GM19238 (cell line): ENCODE data around the gene ST6GALNAC5.

Experiments used
- DNase-seq: peaks from one replicate; pipeline ENCODE4 v3.0.0; 2011; ENCODE audit warnings: low spot score; ENCODE audit not compliant: insufficient read length

The ST6GALNAC5 gene

GRCh38 chr1:77007675-77008074, 140.4 kb downstream of the ST6GALNAC5 start:
- no peak for DNase-seq

GRCh38 chr1:77010937-77011336, 143.7 kb downstream of the ST6GALNAC5 start:
- no peak for DNase-seq

GRCh38 chr1:77012066-77012465, 144.8 kb downstream of the ST6GALNAC5 start:
- no peak for DNase-seq

- DNase-seq: no peak
Observed at GRCh38 chr1:77014073-77014788, 147.0 kb downstream of the ST6GALNAC5 start.

- no peak for DNase-seq
Observed at GRCh38 chr1:77015748-77016341, 148.6 kb downstream of the ST6GALNAC5 start.

- no peak for DNase-seq
Observed at GRCh38 chr1:77016386-77016985, 149.2 kb downstream of the ST6GALNAC5 start.

GRCh38 chr1:77018311-77018710, 151.0 kb downstream of the ST6GALNAC5 start:
- no peak for DNase-seq

- no peak for DNase-seq
Observed at GRCh38 chr1:77018761-77019160, 151.5 kb downstream of the ST6GALNAC5 start.

GRCh38 chr1:77021732-77022131, 154.5 kb downstream of the ST6GALNAC5 start:
- DNase-seq: no peak

GRCh38 chr1:77024500-77024899, 157.2 kb downstream of the ST6GALNAC5 start:
- DNase-seq: no peak

GRCh38 chr1:77025599-77025998, 158.3 kb downstream of the ST6GALNAC5 start:
- DNase-seq: no peak

- no peak for DNase-seq
Observed at GRCh38 chr1:77026135-77026534, 158.9 kb downstream of the ST6GALNAC5 start.

- no peak for DNase-seq
Observed at GRCh38 chr1:77026640-77027039, 159.4 kb downstream of the ST6GALNAC5 start.

- no peak for DNase-seq
Observed at GRCh38 chr1:77027847-77028246, 160.6 kb downstream of the ST6GALNAC5 start.

GRCh38 chr1:77030401-77031105, 163.3 kb downstream of the ST6GALNAC5 start:
- DNase-seq: no peak

- DNase-seq: no peak
Observed at GRCh38 chr1:77031106-77031662, 163.9 kb downstream of the ST6GALNAC5 start.

- DNase-seq: no peak
Observed at GRCh38 chr1:77036560-77036959, 169.3 kb downstream of the ST6GALNAC5 start.

- DNase-seq: no peak
Observed at GRCh38 chr1:77037038-77037437, 169.8 kb downstream of the ST6GALNAC5 start.

- no peak for DNase-seq
Observed at GRCh38 chr1:77038000-77038399, 170.7 kb downstream of the ST6GALNAC5 start.

GRCh38 chr1:77039111-77039510, 171.8 kb downstream of the ST6GALNAC5 start:
- no peak for DNase-seq

- no peak for DNase-seq
Observed at GRCh38 chr1:77039739-77040138, 172.5 kb downstream of the ST6GALNAC5 start.

- DNase-seq: no peak
Observed at GRCh38 chr1:77040826-77041225, 173.5 kb downstream of the ST6GALNAC5 start.
